Fibroblast of lung (primary cell): ENCODE measurements around the gene KCNIP1. TPM values are rescaled to one million over a fixed set of nuclear protein-coding genes. Genes with fewer than 3 reads are reported as not detected.

Source experiments
- DNase-seq, 2 donors: peaks; one replicate each; pipeline versions ENCODE4 v3.0.0 to v3.0.0-alpha.2; 2010; ENCODE audit warnings: low read depth in 2 of 2
- H2AFZ ChIP-seq: 2 replicates; pipeline ENCODE4 v1.5.1; 2012; ENCODE audit warnings: low read length, control low read depth, inconsistent platforms
- H3K27ac ChIP-seq: 2 replicates; pipeline ENCODE4 v1.5.1; 2011; ENCODE audit warnings: low read length, control low read depth; ENCODE audit not compliant: insufficient read depth
- H3K27me3 ChIP-seq: 2 replicates; pipeline ENCODE4 v1.5.1; 2011; ENCODE audit warnings: mild to moderate bottlenecking, low read length; ENCODE audit not compliant: control insufficient read depth, insufficient read depth
- H3K36me3 ChIP-seq: 2 replicates; pipeline ENCODE4 v1.5.1; 2011; ENCODE audit warnings: low read length; ENCODE audit not compliant: control insufficient read depth, insufficient read depth
- H3K4me1 ChIP-seq: 2 replicates; pipeline ENCODE4 v1.5.1; 2011; ENCODE audit warnings: low read length; ENCODE audit not compliant: control insufficient read depth, insufficient read depth; ENCODE audit errors: extremely low read depth
- H3K4me2 ChIP-seq: 2 replicates; pipeline ENCODE4 v1.5.1; 2011; ENCODE audit warnings: low read length, control low read depth; ENCODE audit not compliant: insufficient read depth; ENCODE audit errors: extremely low read depth
- H3K4me3 ChIP-seq, 4 experiments: fragments of 200-600 bp in 1 of 4; sonication (generic) in 1 of 4; replicated peaks in 1 of 4; 2 replicates each; pipeline ENCODE4 v1.5.1; 2011 to 2016; ENCODE audit warnings: low read length in 4 of 4, low read depth in 3 of 4, mild to moderate bottlenecking in 3 of 4, control low read depth in 2 of 4, inconsistent platforms in 1 of 4, mixed read lengths in 1 of 4; ENCODE audit not compliant: insufficient read depth in 1 of 4; ENCODE audit errors: control extremely low read depth in 1 of 4
- H3K79me2 ChIP-seq: 2 replicates; pipeline ENCODE4 v1.5.1; 2012; ENCODE audit warnings: mild to moderate bottlenecking, low read length, inconsistent platforms; ENCODE audit not compliant: control insufficient read depth, insufficient read depth
- H3K9ac ChIP-seq: 2 replicates; pipeline ENCODE4 v1.5.1; 2011; ENCODE audit warnings: mild to moderate bottlenecking, low read length, control low read depth; ENCODE audit not compliant: insufficient read depth
- H3K9me3 ChIP-seq: 2 replicates; pipeline ENCODE4 v1.5.1; 2012; ENCODE audit warnings: low read depth, low read length; ENCODE audit not compliant: control insufficient read depth, insufficient read depth
- H4K20me1 ChIP-seq: 2 replicates; pipeline ENCODE4 v1.5.1; 2011; ENCODE audit warnings: low read length; ENCODE audit not compliant: control insufficient read depth, insufficient read depth; ENCODE audit errors: extremely low read depth
- CTCF ChIP-seq, 2 donors: IDR thresholded peaks in 1 of 2; conservative IDR thresholded peaks in 1 of 2; 1 replicate in 1 of 2; 2 replicates in 1 of 2; pipeline ENCODE4 v1.5.1; 2011 to 2012; ENCODE audit warnings: low read length in 2 of 2, control low read depth in 1 of 2, inconsistent platforms in 1 of 2, low read depth in 1 of 2, mild to moderate bottlenecking in 1 of 2
- EZH2 ChIP-seq: IDR thresholded peaks from 2 replicates; pipeline ENCODE4 v1.5.1; 2012; ENCODE audit warnings: low read length, control low read depth, mild to moderate bottlenecking; ENCODE audit errors: missing control alignments
- polyA plus RNA-seq, 2 donors: library from polyadenylated mRNA; depleted of rRNA in 1 of 2; stranded (reverse) in 1 of 2; unstranded in 1 of 2; fragments of >200 nt; gene quantifications; 2 replicates each; pipeline ENCODE4 v1.2.1, GENCODE V29; 2011 to 2012; ENCODE audit warnings: missing spikeins in 1 of 2
- total RNA-seq: library from RNA; depleted of rRNA; stranded (reverse); fragments of >200 nt; gene quantifications from 2 replicates; pipeline ENCODE4 v1.2.1, GENCODE V29; 2014

KCNIP1 gene
- total and polyA plus RNA-seq, 2 donors (not counting 1 experiment from before 2014, with no cell fraction given), result not detected

- Histone ChIP-seq H3K27me3 (peaks cover 3% of the 10 kb centered on the region), H4K20me1 (no peaks in the 10 kb centered on the region), H3K4me3 (no peak overlapping the region), H3K79me2 (no peaks in the 10 kb centered on the region), H3K9me3 (no peaks in the 10 kb centered on the region), H2AFZ (no peak overlapping the region), H3K4me1 (no peaks in the 10 kb centered on the region), H3K27ac (no peak overlapping the region), H3K9ac (no peak overlapping the region), H3K36me3 (no peaks in the 10 kb centered on the region), H3K4me2 (no peak overlapping the region)
- no peak for TF ChIP-seq EZH2
- TF ChIP-seq CTCF (conservative IDR thresholded peaks at IDR 0.05 in 1 of 2, IDR thresholded peaks at IDR 0.05 in 1 of 2; ENCODE audit: low read depth in 1 of 2, low read length in 2 of 2), result no peak
- DNase-seq, result no peak
Measured at GRCh38 chr5:170747357-170747756, 243.5 kb downstream of the KCNIP1 start.

GRCh38 chr5:170747851-170748250 lies 244.0 kb downstream of the KCNIP1 start:
- H4K20me1 ChIP-seq, result no peaks in the 10 kb centered on the region
- no peak overlapping the region for H2AFZ ChIP-seq
- peaks cover 3% of the 10 kb centered on the region for H3K27me3 ChIP-seq
- H3K36me3 ChIP-seq, result no peaks in the 10 kb centered on the region
- H3K9ac ChIP-seq, result no peak overlapping the region
- H3K4me1 ChIP-seq, result no peaks in the 10 kb centered on the region
- TF ChIP-seq EZH2, result no peak
- TF ChIP-seq CTCF (conservative IDR thresholded peaks at IDR 0.05 in 1 of 2, IDR thresholded peaks at IDR 0.05 in 1 of 2; ENCODE audit: low read depth in 1 of 2, low read length in 2 of 2), result peak; percentile 3 to 37
- H3K27ac ChIP-seq, result no peak overlapping the region
- peak in 1 of 2 donors; percentile 6 for DNase-seq
- no peak overlapping the region for H3K4me3 ChIP-seq
- no peaks in the 10 kb centered on the region for H3K79me2 ChIP-seq
- H3K9me3 ChIP-seq, result no peaks in the 10 kb centered on the region
- H3K4me2 ChIP-seq, result no peak overlapping the region

- Histone ChIP-seq H4K20me1 (no peaks in the 10 kb centered on the region), H3K79me2 (no peaks in the 10 kb centered on the region), H3K27ac (no peak overlapping the region), H3K4me1 (no peaks in the 10 kb centered on the region), H3K36me3 (no peaks in the 10 kb centered on the region), H3K9ac (no peak overlapping the region), H3K4me3 (no peak overlapping the region), H3K9me3 (no peaks in the 10 kb centered on the region), H3K4me2 (no peak overlapping the region), H2AFZ (no peak overlapping the region), H3K27me3 (peaks cover 3% of the 10 kb centered on the region)
- no peak for TF ChIP-seq CTCF (conservative IDR thresholded peaks at IDR 0.05 in 1 of 2, IDR thresholded peaks at IDR 0.05 in 1 of 2; ENCODE audit: low read depth in 1 of 2, low read length in 2 of 2)
- no peak for TF ChIP-seq EZH2
- DNase-seq, result no peak
Measured at GRCh38 chr5:170748951-170749471, 245.2 kb downstream of the KCNIP1 start.
